Panc1 (cell line): ENCODE results near the gene CA10.

Experiments used
- POLR2AphosphoS5 ChIP-seq: IDR thresholded peaks from 2 replicates; pipeline ENCODE4 v1.6.1; 2012; ENCODE audit warnings: mild to moderate bottlenecking, low read depth, low read length, moderate library complexity
- REST ChIP-seq, 2 experiments: IDR thresholded peaks; 2 replicates each; pipeline ENCODE4 v1.6.1; 2011 to 2012; ENCODE audit warnings: low read depth in 2 of 2, control low read depth in 1 of 2, low read length in 1 of 2, mild to moderate bottlenecking in 1 of 2, moderate library complexity in 1 of 2; ENCODE audit not compliant: insufficient read depth in 1 of 2
- TF ChIP-seq, protein P1 (sequence below): fragments of 450-650 bp; IDR thresholded peaks from 2 replicates; pipeline ENCODE4 v1.5.1; 2017; ENCODE audit warnings: mild to moderate bottlenecking

DNA sequence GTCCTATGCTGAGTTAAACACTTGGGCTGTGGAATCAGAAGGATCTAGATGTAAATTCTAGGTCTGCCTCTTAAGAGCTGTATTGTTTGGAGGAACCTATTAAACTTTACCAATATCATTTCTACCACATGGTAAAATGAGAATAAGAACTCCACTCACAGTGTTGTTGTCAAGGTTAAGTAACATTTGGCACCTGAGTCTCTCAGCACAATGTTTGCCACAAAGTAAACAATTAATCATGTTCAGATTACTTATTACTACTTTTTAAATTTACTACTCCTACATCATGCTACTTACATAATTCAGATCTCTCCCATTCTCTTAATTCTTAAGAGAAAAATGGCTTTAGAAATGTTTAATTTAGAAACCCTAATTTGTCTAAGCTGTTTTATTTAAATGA is 305.9 kb downstream of the CA10 start:
- TF ChIP-seq REST (IDR thresholded peaks at IDR 0.05; ENCODE audit: insufficient read depth in 1 of 2, low read depth in 2 of 2, low read length in 1 of 2): no peak
- TF ChIP-seq, protein P1, sequence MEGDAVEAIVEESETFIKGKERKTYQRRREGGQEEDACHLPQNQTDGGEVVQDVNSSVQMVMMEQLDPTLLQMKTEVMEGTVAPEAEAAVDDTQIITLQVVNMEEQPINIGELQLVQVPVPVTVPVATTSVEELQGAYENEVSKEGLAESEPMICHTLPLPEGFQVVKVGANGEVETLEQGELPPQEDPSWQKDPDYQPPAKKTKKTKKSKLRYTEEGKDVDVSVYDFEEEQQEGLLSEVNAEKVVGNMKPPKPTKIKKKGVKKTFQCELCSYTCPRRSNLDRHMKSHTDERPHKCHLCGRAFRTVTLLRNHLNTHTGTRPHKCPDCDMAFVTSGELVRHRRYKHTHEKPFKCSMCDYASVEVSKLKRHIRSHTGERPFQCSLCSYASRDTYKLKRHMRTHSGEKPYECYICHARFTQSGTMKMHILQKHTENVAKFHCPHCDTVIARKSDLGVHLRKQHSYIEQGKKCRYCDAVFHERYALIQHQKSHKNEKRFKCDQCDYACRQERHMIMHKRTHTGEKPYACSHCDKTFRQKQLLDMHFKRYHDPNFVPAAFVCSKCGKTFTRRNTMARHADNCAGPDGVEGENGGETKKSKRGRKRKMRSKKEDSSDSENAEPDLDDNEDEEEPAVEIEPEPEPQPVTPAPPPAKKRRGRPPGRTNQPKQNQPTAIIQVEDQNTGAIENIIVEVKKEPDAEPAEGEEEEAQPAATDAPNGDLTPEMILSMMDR: no peak
- TF ChIP-seq POLR2AphosphoS5: no peak
